NT2/D1 (cell line): ENCODE results near the gene EXOC7.

Experiments
- SUZ12 ChIP-seq: IDR thresholded peaks from 2 replicates; pipeline ENCODE4 v1.6.1; 2011; ENCODE audit not compliant: insufficient read length, insufficient read depth; ENCODE audit errors: extremely low read depth
- YY1 ChIP-seq: IDR thresholded peaks from 2 replicates; pipeline ENCODE4 v1.6.1; 2011; ENCODE audit not compliant: insufficient read length, insufficient read depth

DNA sequence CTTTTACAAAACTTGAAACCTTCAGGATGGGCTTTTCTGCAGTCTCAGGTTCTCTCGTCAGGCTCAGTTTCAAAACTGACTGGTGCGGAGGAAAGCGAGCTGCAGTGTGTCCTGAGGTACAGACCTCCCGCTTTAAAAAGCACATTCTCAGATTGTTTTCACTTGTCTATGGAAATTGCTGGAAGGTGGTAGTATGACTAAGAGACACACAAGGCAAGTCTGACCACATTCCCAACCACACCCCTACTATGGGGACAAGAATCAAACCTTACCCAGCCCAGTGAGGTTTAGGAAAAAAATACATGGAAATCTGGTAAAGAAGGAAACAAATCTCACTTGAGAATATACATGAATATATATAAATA, 49.5 kb downstream of the EXOC7 start:
- TF ChIP-seq YY1 (no peak), SUZ12 (no peak)
